Inflammatory macrophage treated with lipopolysaccharide for 1 hour (primary cell): Measurements from ENCODE around the gene VMP1.
A peak's percentile ranks its signal among the peaks of the same experiment; 100 is the strongest.
"Not testable (repeated sequence)": the region's sequence is repeated elsewhere in the genome, so short reads cannot be mapped to it uniquely, and the experiment has no call there.

ENCODE experiments used
- DNase-seq, 2 donors: peaks; one replicate each; pipeline ENCODE4 v3.0.0-alpha.2; 2020 to 2022

Gene VMP1

GRCh38 chr17:59814685-59815084 lies 107.2 kb downstream of the VMP1 start:
- no peak for DNase-seq

- DNase-seq, result peak; percentile 82 to 89
These were observed 108.5 kb downstream of the VMP1 start for GRCh38 chr17:59815965-59816364.

GRCh38 chr17:59825533-59826322 lies 118.3 kb downstream of the VMP1 start:
- DNase-seq, result peak; percentile 79 to 92

GRCh38 chr17:59826706-59827453 lies 119.4 kb downstream of the VMP1 start:
- DNase-seq, result no peak

- no peak for DNase-seq
These were observed 120.4 kb downstream of the VMP1 start for GRCh38 chr17:59827721-59828477.

- DNase-seq, result no peak
These were observed 121.0 kb downstream of the VMP1 start for GRCh38 chr17:59828478-59828760.

GRCh38 chr17:59828819-59829216 lies 121.4 kb downstream of the VMP1 start:
- not testable (repeated sequence) for DNase-seq

- DNase-seq, result peak; percentile 82 to 83
These were observed 122.0 kb downstream of the VMP1 start for GRCh38 chr17:59829217-59830006.

- DNase-seq, result no peak
These were observed 122.7 kb downstream of the VMP1 start for GRCh38 chr17:59830007-59830630.

GRCh38 chr17:59830846-59831486 lies 123.5 kb downstream of the VMP1 start:
- no peak for DNase-seq

- no peak for DNase-seq
These were observed 125.5 kb downstream of the VMP1 start for GRCh38 chr17:59832883-59833379.

GRCh38 chr17:59837308-59838051 lies 130.0 kb downstream of the VMP1 start:
- peak; percentile 98 to 100 for DNase-seq

GRCh38 chr17:59838052-59838916 lies 130.8 kb downstream of the VMP1 start:
- DNase-seq, result peak in 1 of 2 donors; percentile 71

GRCh38 chr17:59839651-59840328 lies 132.3 kb downstream of the VMP1 start:
- peak in 1 of 2 donors; percentile 51 for DNase-seq

- DNase-seq, result peak; percentile 59 to 74
These were observed 133.1 kb downstream of the VMP1 start for GRCh38 chr17:59840329-59841090.

- peak in 1 of 2 donors; percentile 33 for DNase-seq
These were observed 133.8 kb downstream of the VMP1 start for GRCh38 chr17:59841091-59841881.

- not testable (repeated sequence) for DNase-seq
These were observed 134.4 kb downstream of the VMP1 start for GRCh38 chr17:59841882-59842263.
